GM21786 (cell line): ENCODE measurements around the gene RHOBTB3.
"Not testable (repeated sequence)": the region's sequence is repeated elsewhere in the genome, so short reads cannot be mapped to it uniquely, and the experiment has no call there.

Experiments
- ATAC-seq: cut with Tn5 transposase; IDR thresholded peaks from one replicate; pipeline ENCODE4 v1.9.1; 2021; ENCODE audit not compliant: unreplicated experiment

Gene RHOBTB3

GRCh38 chr5:95797301-95797700 is 66.2 kb downstream of the RHOBTB3 start:
- ATAC-seq = no peak

DNA sequence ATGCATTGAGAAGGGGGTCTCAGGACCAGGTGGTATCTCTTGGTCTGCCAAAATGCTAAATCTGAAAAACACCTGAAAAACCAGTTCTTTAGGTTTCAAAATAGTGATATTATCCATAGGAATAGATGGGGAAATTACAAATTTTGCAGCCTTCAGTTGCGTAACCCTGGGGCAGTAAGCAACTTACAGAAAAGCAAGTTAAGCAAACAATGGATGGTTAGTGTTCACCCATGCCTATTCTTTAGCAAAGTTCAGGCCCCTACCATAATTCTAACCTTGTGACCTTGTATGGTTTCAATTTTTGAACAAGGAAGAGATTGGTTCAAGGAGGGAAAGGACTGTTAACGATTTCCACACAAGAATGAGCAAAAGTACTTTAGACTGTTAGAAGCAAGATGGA is 66.9 kb downstream of the RHOBTB3 start:
- ATAC-seq = no peak

GRCh38 chr5:95798545-95798944 is 67.4 kb downstream of the RHOBTB3 start:
- ATAC-seq = no peak

DNA sequence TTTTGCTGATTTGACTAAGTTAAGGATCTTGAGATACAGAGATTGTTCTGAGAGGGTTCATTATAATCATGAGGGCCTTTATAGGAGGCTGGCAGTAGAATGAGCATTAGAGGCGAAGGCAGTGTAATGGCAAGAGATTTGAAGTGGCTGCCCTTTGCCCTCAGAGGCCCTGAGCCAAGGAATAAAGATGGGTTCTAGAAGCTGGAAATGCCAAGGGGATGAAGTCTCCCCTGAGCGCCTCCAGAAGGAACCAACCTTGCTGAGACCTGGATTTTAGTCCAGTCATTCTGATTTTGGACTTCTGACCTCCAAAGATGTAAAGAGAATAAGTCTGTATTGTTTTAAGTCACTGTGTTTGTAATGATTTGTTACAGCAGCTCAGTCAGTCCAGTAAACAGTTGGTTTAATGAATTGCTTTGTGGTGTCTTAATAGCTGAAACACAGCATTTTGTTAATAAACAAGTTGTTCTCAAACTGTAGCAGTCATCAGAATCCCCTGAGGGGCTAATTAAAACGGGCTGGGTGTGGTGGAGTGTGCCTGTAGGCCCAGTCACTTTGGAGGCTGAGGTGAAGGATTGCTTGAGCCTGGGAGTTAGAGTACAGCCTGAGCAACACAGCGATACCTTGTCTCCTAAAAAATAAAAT is 68.2 kb downstream of the RHOBTB3 start:
- no peak for ATAC-seq

- no peak for ATAC-seq
These were observed 69.4 kb downstream of the RHOBTB3 start for GRCh38 chr5:95800553-95800952.

DNA sequence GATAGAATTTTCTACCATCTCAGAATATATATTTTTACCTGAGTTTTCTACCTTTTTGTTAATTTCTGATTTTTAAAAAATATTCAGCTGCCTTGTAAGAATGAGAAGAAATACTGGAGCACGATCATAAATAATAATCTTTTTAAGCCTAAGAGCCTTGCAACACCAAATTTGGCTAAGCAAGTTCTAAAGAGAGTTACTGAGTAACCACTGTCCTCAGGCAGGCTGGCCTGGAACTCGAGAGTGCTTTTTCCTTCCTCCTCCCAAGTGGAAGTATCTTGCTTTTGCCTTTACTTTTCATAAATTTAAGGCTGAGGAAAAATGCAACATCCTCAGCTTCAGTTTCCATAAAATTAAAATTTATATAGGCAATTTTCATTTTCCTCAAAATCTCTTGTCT is 70.4 kb downstream of the RHOBTB3 start:
- ATAC-seq = no peak

DNA sequence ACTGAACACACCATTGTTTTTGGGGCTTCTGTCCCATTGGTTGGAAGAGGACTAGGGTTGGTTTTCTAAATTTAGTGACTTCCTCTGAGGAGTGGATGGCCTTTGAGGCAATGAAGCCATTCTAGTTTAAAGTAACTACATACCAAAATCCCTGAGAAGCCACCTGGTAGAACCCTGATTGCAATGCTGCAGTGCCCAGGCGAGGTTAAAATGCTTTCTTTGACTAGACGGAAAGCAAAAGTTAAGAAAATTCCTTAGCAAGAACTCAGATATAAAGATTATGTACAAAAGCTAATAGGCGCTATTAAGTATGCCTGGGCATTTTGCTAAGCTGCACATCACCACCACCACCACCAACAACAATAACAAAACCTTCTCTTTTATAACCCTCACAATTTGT is 70.8 kb downstream of the RHOBTB3 start:
- no peak for ATAC-seq

- ATAC-seq = no peak
These were observed 72.4 kb downstream of the RHOBTB3 start for GRCh38 chr5:95803271-95804148.

- no peak for ATAC-seq
These were observed 73.8 kb downstream of the RHOBTB3 start for GRCh38 chr5:95804736-95805539.

GRCh38 chr5:95806687-95807086 is 75.6 kb downstream of the RHOBTB3 start:
- ATAC-seq = no peak

DNA sequence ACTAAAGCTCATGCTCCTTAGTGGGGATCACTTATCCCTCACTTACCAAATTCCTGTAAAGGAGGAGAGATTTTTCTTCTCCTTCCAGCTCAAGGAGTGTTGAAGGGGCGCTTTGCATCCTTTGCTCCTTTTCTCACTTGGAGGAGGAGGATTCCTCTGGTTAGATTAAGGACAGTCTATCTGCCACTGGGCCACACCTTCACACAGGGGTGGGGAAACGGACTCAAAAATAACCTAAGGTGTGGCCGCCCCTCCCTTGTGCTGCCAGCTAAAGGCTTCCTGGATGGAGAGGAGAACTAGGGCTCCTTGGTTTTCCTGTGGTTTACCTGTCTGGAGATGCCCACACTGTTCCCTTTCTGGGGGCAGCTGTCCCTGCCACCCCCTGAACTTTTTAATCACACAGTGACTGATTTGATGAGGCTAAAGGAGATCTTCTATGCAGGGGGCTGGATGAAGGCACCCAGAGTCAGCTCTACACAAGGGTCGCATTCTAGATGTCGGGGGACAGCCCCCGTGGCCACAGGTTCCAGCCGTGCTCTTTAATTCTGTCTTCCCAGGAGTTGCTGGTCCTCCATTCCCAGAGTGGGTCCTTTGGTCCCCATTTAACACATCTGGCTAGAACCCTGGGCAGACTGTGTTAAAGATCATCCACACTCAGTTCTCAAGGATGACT is 77.0 kb downstream of the RHOBTB3 start:
- ATAC-seq = no peak

DNA sequence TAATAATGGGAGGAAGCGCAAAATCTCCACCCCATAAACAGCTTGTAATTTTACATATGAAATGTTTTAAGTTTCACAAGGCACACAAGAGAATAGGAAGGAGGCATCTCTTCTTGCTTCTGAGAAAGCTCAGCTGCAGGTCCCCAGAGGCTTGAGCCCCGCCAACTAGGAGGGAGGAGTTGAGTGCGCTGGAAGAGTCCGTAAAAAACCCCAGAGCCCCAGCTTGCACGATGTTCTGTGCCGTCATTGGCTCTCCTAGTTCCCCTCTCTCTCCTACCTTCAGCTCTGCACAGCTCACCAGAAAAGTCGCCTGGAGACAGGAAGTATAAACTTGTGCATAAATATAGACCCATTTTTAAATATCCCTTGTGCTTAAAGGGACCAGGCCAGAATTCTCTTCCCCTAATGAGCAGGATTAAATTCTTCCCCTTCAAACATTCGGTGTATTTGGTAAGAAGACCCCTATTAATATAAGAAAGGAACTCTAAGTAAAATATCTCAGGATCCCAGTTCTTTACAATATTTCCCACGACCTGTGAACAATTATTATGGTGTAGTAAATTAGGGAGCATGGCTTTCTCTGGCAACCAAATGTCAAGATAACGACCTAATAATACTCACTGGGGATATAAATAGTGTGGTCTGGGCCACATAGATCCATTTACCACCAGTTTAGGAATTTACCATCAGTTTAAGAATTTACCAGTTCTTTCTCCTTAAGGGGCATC is 77.7 kb downstream of the RHOBTB3 start:
- peak; percentile 99 for ATAC-seq

GRCh38 chr5:95809414-95809960 is 78.4 kb downstream of the RHOBTB3 start:
- ATAC-seq = no peak

- ATAC-seq = no peak
These were observed 79.4 kb downstream of the RHOBTB3 start for GRCh38 chr5:95810305-95811125.

DNA sequence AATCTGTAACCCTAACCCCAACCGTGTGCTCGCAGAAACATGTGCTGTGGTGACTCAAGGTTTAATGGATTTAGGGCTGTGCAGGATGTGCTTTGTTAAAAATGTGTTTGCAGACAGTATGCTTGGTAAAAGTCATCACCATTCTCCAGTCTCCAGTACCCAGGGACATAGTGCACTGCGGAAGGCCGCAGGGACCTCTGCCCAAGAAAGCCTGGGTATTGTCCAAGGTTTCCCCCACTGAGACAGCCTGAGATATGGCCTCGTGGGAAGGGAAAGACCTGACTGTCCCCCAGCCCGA is 79.9 kb downstream of the RHOBTB3 start:
- not testable (repeated sequence) for ATAC-seq

DNA sequence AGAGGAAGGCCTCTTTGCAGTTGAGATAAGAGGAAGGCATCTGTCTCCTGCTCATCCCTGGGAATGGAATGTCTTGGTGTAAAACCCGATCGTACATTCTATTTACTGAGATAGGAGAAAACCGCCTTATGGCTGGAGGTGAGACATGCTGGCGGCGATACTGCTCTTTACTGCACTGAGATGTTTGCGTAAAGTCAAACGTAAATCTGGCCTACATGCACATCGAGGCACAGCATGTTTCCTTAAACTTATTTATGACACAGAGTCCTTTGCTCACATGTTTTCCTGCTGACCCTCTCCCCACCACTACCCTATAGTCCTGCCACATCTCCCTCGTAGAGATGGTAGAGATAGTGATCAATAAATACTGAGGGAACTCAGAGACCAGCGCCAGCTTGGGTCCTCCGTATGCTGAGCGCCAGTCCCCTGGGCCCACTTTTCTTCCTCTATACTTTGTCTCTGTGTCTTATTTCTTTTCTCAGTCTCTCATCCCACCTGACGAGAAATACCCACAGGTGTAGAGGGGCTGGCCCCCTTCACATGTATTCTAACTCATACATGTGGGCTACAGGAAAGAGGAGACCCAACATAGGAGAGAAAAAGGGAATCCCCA is 80.4 kb downstream of the RHOBTB3 start:
- ATAC-seq = not testable (repeated sequence)

DNA sequence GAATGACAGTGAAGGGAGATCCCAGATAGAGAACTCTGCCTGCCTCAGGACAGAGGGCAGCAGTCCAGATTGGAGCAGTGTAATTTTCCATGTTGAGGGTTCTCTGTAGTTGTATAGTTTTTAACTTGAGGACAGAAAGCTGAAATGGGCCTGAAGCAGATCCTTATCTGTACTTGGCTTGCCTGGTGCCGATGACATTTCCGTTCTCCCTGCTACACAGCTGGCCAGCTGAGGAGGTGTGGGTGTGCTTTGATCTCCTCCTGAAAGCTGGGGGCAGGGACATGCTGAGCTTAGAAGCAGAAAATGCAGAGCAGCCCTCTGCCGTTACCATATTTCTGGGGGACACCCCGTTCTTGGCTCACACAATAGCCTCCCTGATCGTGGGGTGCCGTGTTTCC is 80.9 kb downstream of the RHOBTB3 start:
- no peak for ATAC-seq

DNA sequence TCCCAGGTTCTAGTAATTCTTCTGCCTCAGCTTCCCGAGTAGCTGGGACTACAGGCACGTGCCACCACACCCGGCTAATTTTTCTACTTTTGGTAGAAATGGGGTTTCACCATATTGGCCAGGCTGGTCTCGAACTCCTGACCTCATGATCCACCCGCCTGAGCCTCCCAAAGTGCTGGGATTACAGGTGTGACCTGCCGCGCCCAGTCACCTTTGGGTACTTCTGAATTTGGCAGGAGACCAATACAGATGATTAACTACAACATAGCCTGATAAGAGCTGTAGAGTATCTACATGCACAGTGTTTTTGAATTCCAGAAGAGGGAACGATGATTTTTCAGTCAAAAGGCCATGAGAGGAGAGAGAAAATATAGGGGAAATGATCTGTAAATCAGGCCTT is 81.9 kb downstream of the RHOBTB3 start:
- ATAC-seq = not testable (repeated sequence)

DNA sequence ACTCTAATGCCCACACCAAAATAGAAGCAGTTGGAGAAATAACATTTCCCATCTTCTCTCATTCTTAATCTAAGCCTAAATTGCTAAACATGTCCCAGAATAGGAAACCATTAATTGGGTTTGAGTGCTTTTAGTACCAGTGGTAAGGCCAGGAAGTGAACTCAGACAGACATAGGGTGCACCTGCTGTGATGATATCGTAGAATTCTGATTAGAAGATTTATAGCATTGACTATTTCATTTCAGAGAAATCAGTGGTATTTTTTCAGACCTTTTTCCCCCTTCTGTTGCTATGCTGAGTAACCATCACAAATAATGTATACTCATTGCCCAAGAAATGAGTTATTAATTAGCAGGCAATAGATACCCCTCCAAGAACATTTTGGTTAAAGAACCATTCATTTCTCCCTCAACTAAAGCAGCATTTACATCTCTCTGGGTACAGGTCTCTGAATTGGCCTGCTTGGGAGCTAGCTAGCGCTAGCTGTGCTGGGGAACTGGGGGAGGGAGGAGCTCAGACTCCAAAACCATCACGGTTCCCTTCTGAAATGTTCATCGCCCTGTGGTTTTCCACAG is 84.1 kb downstream of the RHOBTB3 start:
- no peak for ATAC-seq
